Heart right ventricle (tissue), 16 donors: ENCODE data around the gene TRAM2. TPM values are rescaled to one million over a fixed set of nuclear protein-coding genes. Genes with fewer than 3 reads are reported as not detected.
"Not testable (repeated sequence)": the region's sequence is repeated elsewhere in the genome, so short reads cannot be mapped to it uniquely, and the experiment has no call there.

Experiments used
- ATAC-seq, 8 donors: fragments of 200-7000 bp; cut with Tn5 transposase; one replicate each; pipeline ENCODE4 v1.9.1; 2020; ENCODE audit warnings: mild to moderate bottlenecking in 8 of 8, moderate library complexity in 8 of 8, moderate number of reproducible peaks in 1 of 8
- DNase-seq, 2 donors: peaks; one replicate each; pipeline ENCODE4 v3.0.0-alpha.2; 2020
- H3K27ac ChIP-seq, 10 donors: fragments of 200-600 bp; sonication (generic) in 2 of 10; one replicate each; pipeline versions ENCODE4 v1.5.0 to v1.8.0; 2020 to 2022; ENCODE audit warnings: mild to moderate bottlenecking in 3 of 10
- H3K27me3 ChIP-seq, 7 donors: fragments of 200-600 bp; one replicate each; pipeline ENCODE4 v1.8.0; 2021 to 2022; ENCODE audit warnings: mild to moderate bottlenecking in 2 of 7
- H3K36me3 ChIP-seq, 9 donors: fragments of 200-600 bp; sonication (generic) in 1 of 9; one replicate each; pipeline versions ENCODE4 v1.5.0 to v1.8.0; 2020 to 2022; ENCODE audit warnings: mild to moderate bottlenecking in 2 of 9
- H3K4me1 ChIP-seq, 9 donors: fragments of 200-600 bp; sonication (generic) in 1 of 9; one replicate each; pipeline versions ENCODE4 v1.5.0 to v1.8.0; 2020 to 2022; ENCODE audit warnings: mild to moderate bottlenecking in 4 of 9
- H3K4me3 ChIP-seq, 10 donors: fragments of 200-600 bp; sonication (generic) in 2 of 10; one replicate each; pipeline versions ENCODE4 v1.5.0 to v1.8.0; 2020 to 2022; ENCODE audit warnings: mild to moderate bottlenecking in 7 of 10, moderate library complexity in 2 of 10
- H3K9me3 ChIP-seq, 11 donors: fragments of 200-600 bp in 10 of 11; sonication (generic) in 2 of 11; one replicate each; pipeline versions ENCODE4 v1.5.0 to v1.8.0; 2013 to 2022; ENCODE audit warnings: mild to moderate bottlenecking in 2 of 11, control low read depth in 1 of 11, moderate library complexity in 1 of 11
- WGBS, 2 donors: extraction: QIAGEN DNeasy Blood & Tissue Kit; methylation state at CpG; one replicate each; pipeline ENCODE4 v1.1.7; 2013; ENCODE audit warnings: inconsistent platforms in 1 of 2; 5-methylcytosine and 5-hydroxymethylcytosine counted together
- intact Hi-C, 10 donors: fragments of 100-400 bp; cut with DNase I; formaldehyde crosslinking; loops; one replicate each; pipeline versions ENCODE4 v1.11.1 to v1.14.2; 2022
- polyA plus RNA-seq, 2 donors: library from polyadenylated mRNA; stranded (reverse); fragments of 200-250 nt; gene quantifications; one replicate each; pipeline ENCODE4 v1.2.3, GENCODE V29; 2013
- total RNA-seq, 10 donors: library from RNA; stranded (reverse); fragmentation: NEBNext Ultra II Directional in 3 of 10; extraction: Animal tissue kit (Norgen Biotek cat#: 25700) in 3 of 10; gene quantifications; one replicate each; pipeline versions ENCODE4 v1.2.1 to v1.2.4, GENCODE V29; 2021 to 2023
- TF ChIP-seq, protein P1 (sequence below), 9 donors: fragments of 200-600 bp; sonication (generic) in 2 of 9; IDR thresholded peaks; one replicate each; pipeline versions ENCODE4 v1.5.0 to v1.8.0; 2021 to 2022; ENCODE audit warnings: antibody characterized with exemption in 9 of 9, mild to moderate bottlenecking in 5 of 9, moderate library complexity in 1 of 9
- donor health status: Arrhythmogenic right ventricular cardiomyopathy.
- donor health status: ischemic (EF 13 %, LVEDD 7.1; RV severe dilation, severe dysfunction).
- donor health status: healthy with polysubstance abuse.
- donor health status: DM: no; HTN: yes; CAD: no.
- donor health status: DM: no; HTN: no; CAD: no.
- donor health status: ischemic (EF 25% LVEDD 6.9; RV normal size, moderate dysfunction).
- donor health status: ischemic (EF 25% LVEDD 5.7; RV mildly dilated, moderate dysfunction).
- donor health status: healthy.
- donor health status: DM: yes; HTN: yes; CAD: no.
- donor health status: Ischemic cardiomyopathy.
- donor health status: ischemic (EF 35%, LVEDD 5.7; RV mildly dilated, moderate dysfunction).
- donor health status: nonischemic (EF 11% LVEDD 7.7; RV severe dilation, severe dysfunction).
- donor health status: DM: yes; HTN: yes; CAD: no.
- donor health status: PGD.
- donor health status: ischemic (EF 29% LVEDD 5.4; RV normal size, mild dysfunction).
- donor health status: nonischemic (EF 23%, LVEDD 6.1; RV moderate dilation, normal function).

The TRAM2 gene
- total and polyA plus RNA-seq, 12 donors = 5.0 to 17.3 (median 10.6) TPM

DNA sequence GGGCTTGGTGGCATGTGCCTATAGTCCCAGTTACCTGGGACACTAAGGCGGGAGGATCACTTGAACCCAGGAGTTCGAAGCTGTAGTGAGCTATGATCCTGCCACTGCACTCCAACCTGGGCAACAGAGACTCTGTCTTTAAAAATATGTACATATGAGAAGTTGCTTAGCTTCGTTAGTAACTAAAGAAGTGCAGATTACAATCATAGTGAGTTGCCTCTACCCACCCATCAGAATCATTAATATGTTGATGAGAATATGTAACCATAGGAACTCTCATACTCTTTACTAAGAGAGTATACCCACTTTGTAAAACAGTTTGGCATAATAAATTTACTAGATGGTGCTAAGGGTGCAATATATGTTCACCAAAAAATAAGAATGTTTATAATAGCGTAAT, 102.7 kb downstream of the TRAM2 start:
- H3K4me3 ChIP-seq = no peak overlapping the region
- ATAC-seq (no peak), DNase-seq (no peak)
- H3K27me3 ChIP-seq = no peaks in the 10 kb centered on the region
- no peak overlapping the region for H3K27ac ChIP-seq
- H3K36me3 ChIP-seq = peaks cover 0 to 5% (median 0%) of the 10 kb centered on the region in 9 donors
- H3K9me3 ChIP-seq = no peaks in the 10 kb centered on the region
- intact Hi-C loops = no loop called here
- WGBS, 2 donors = 96 to 97% methylated on average over 4 of the region's 4 CpGs
- no peaks in the 10 kb centered on the region for H3K4me1 ChIP-seq
- TF ChIP-seq, protein P1, sequence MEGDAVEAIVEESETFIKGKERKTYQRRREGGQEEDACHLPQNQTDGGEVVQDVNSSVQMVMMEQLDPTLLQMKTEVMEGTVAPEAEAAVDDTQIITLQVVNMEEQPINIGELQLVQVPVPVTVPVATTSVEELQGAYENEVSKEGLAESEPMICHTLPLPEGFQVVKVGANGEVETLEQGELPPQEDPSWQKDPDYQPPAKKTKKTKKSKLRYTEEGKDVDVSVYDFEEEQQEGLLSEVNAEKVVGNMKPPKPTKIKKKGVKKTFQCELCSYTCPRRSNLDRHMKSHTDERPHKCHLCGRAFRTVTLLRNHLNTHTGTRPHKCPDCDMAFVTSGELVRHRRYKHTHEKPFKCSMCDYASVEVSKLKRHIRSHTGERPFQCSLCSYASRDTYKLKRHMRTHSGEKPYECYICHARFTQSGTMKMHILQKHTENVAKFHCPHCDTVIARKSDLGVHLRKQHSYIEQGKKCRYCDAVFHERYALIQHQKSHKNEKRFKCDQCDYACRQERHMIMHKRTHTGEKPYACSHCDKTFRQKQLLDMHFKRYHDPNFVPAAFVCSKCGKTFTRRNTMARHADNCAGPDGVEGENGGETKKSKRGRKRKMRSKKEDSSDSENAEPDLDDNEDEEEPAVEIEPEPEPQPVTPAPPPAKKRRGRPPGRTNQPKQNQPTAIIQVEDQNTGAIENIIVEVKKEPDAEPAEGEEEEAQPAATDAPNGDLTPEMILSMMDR (IDR thresholded peaks at IDR 0.05) = no peak

DNA sequence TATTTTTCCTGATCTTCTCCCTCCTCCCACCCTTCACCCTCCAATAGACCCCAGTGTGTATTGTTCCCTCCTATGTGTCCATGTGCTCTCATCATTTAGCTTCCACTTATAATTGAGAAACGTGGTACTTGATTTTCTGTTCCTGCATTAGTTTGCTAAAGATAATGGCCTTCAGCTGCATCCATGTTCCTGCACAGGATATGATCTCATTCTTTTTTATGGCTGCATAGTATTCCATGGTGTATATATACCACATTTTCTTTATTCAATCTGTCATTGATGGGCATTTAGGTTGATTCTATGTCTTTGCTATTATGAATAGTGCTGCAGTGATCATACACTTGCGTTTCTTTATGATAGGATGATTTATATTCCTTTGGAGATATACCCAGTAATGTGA, 115.7 kb downstream of the TRAM2 start:
- 93% methylated on average over 2 of the region's 2 CpGs for WGBS, 2 donors
- H3K4me1 ChIP-seq, intact Hi-C loops, H3K27me3 ChIP-seq, ATAC-seq, H3K27ac ChIP-seq, H3K9me3 ChIP-seq, H3K4me3 ChIP-seq, DNase-seq, H3K36me3 ChIP-seq: not testable (repeated sequence)

DNA sequence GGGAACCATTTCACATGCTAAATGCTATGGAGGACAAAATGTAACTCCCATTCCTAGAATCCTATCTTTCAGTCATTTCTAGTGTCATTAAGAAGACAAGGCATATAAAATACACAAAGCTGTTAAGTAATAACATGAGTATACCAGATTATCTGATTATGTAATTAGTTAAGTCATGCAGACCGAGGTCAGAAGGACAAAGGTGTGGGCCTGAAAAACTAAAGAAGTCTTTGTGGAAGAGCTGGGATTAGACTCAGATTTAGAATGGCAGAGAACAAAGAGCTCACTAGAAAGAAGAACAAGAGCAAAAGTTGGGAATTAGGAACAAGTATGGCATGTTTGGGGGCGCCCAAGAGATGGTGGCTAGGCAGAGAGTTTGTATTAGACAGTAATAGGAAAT, 119.8 kb downstream of the TRAM2 start:
- H3K4me1 ChIP-seq = no peaks in the 10 kb centered on the region
- H3K27ac ChIP-seq = no peak overlapping the region
- H3K9me3 ChIP-seq = peaks cover 0 to 5% (median 0%) of the 10 kb centered on the region in 11 donors
- H3K27me3 ChIP-seq = no peaks in the 10 kb centered on the region
- intact Hi-C loops = no loop called here
- TF ChIP-seq, protein P1 (IDR thresholded peaks at IDR 0.05) = no peak
- WGBS, 2 donors = 95 to 99% methylated on average over 2 of the region's 2 CpGs
- DNase-seq (no peak), ATAC-seq (no peak)
- H3K4me3 ChIP-seq = no peak overlapping the region
- peaks cover 0 to 22% (median 0%) of the 10 kb centered on the region in 9 donors for H3K36me3 ChIP-seq

DNA sequence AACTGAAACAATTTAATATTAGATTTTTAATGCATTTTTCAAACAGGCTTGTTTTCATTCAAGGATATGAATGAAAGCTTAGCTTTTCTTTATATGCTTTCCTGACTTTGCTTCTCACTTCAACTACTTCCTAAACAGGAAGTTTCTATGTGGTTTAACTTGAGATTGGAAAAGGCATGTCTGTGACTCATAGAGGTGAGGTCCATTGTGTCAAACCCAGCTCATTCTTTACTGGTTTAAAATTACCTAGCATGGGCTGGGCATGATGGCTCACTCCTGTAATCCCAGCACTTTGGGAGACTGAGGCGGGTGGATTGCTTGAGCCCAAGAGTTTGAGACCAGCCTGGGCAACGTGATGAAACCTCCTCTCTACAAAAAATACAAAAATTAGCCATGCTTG, 122.3 kb downstream of the TRAM2 start:
- TF ChIP-seq, protein P1 (IDR thresholded peaks at IDR 0.05) = no peak
- Histone ChIP-seq H3K36me3 (peaks cover 0 to 22% (median 0%) of the 10 kb centered on the region in 9 donors), H3K9me3 (peaks cover 0 to 17% (median 5%) of the 10 kb centered on the region in 11 donors), H3K27ac (no peak overlapping the region), H3K4me3 (no peak overlapping the region), H3K4me1 (no peaks in the 10 kb centered on the region), H3K27me3 (no peaks in the 10 kb centered on the region)
- intact Hi-C loops = no loop called here
- WGBS, 2 donors = 94 to 98% methylated on average over 2 of the region's 2 CpGs
- no peak for DNase-seq
- ATAC-seq = no peak

Other genes starting within 250 kb of the TRAM2 start
- gene PAQR8, start 214.9 kb downstream of the TRAM2 start, total RNA-seq = 1 to 10 TPM; 1.5 to 6.3 (median 3.0) TPM
- 1 to 10 TPM; 1.0 to 2.4 TPM for gene PAQR8, start 214.9 kb downstream of the TRAM2 start, polyA plus RNA-seq
- gene EFHC1, start 156.7 kb downstream of the TRAM2 start, total RNA-seq = 1 to 10 TPM; 3.3 to 7.6 (median 5.8) TPM
- gene EFHC1, start 156.7 kb downstream of the TRAM2 start, polyA plus RNA-seq = 10 to 100 TPM in 1 of 2 donors, 1 to 10 TPM in 1; 3.9 to 14.3 TPM
- 1 to 10 TPM; 5.7 to 10.0 (median 6.7) TPM for gene TMEM14A, start 94.1 kb upstream of the TRAM2 start, total RNA-seq
- 1 to 10 TPM; 8.2 to 8.9 TPM for gene TMEM14A, start 94.1 kb upstream of the TRAM2 start, polyA plus RNA-seq
- not detected for gene GSTA2, start 186.4 kb upstream of the TRAM2 start, total RNA-seq
- not detected for gene GSTA2, start 186.4 kb upstream of the TRAM2 start, polyA plus RNA-seq
- not detected for gene GSTA1, start 226.8 kb upstream of the TRAM2 start, total RNA-seq
- gene GSTA1, start 226.8 kb upstream of the TRAM2 start, polyA plus RNA-seq = not detected